Sigmoid colon (tissue), 4 donors: Measurements from ENCODE around the gene MYCL.

Source experiments
- CTCF ChIP-seq, 4 experiments: fragments of 450-650 bp in 3 of 4; fragments of 200-600 bp in 1 of 4; IDR thresholded peaks; one replicate each; pipeline ENCODE4 v1.5.1; 2016 to 2019; ENCODE audit warnings: antibody characterized with exemption in 4 of 4, mild to moderate bottlenecking in 3 of 4, moderate library complexity in 2 of 4
- EP300 ChIP-seq, 4 donors: sonication (generic); formaldehyde crosslinking; IDR thresholded peaks; one replicate each; pipeline ENCODE4 v1.6.1; 2017; ENCODE audit warnings: antibody characterized with exemption in 4 of 4
- POLR2A ChIP-seq, 2 donors: fragments of 450-650 bp; IDR thresholded peaks; one replicate each; pipeline ENCODE4 v1.6.1; 2016; ENCODE audit warnings: antibody characterized with exemption in 2 of 2, mild to moderate bottlenecking in 2 of 2, moderate library complexity in 2 of 2
- POLR2AphosphoS5 ChIP-seq, 4 donors: sonication (generic); formaldehyde crosslinking; IDR thresholded peaks; one replicate each; pipeline ENCODE4 v1.6.1; 2017; ENCODE audit warnings: antibody characterized with exemption in 4 of 4

DNA sequence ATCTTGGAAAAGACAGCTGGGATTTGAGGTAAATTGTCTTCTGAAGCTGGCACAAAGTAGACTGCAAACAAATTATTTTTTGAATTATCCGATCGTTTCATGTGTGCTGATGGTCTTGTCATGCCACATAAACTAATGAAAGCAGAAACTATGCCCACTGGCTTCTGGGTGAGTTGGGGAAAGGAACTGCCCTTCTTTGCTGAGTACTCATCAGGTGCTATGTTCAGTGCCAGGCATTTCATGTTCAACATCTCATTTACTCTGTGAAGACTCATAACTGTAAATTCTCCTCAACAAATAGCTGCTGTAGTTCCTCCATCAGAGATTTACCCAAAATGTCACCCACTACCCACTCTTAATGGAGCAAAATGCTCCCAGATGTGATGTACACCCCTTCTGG is 19.6 kb downstream of the MYCL start:
- no peak for TF ChIP-seq CTCF (IDR thresholded peaks at IDR 0.05)
- no peak for TF ChIP-seq POLR2A (IDR thresholded peaks at IDR 0.05)
- no peak for TF ChIP-seq EP300 (IDR thresholded peaks at IDR 0.05)
- no peak for TF ChIP-seq POLR2AphosphoS5 (IDR thresholded peaks at IDR 0.05)
